ENCODE data around the gene VMP1. TPM values are rescaled to one million over a fixed set of nuclear protein-coding genes. Genes with fewer than 3 reads are reported as not detected.
A peak's percentile ranks its signal among the peaks of the same experiment; 100 is the strongest.

Gene VMP1
- total and polyA plus RNA-seq, 2 of the 13 experiments (the other 11 are each of a cell fraction or from before 2014, with no cell fraction given): 186 to 271 TPM

DNA sequence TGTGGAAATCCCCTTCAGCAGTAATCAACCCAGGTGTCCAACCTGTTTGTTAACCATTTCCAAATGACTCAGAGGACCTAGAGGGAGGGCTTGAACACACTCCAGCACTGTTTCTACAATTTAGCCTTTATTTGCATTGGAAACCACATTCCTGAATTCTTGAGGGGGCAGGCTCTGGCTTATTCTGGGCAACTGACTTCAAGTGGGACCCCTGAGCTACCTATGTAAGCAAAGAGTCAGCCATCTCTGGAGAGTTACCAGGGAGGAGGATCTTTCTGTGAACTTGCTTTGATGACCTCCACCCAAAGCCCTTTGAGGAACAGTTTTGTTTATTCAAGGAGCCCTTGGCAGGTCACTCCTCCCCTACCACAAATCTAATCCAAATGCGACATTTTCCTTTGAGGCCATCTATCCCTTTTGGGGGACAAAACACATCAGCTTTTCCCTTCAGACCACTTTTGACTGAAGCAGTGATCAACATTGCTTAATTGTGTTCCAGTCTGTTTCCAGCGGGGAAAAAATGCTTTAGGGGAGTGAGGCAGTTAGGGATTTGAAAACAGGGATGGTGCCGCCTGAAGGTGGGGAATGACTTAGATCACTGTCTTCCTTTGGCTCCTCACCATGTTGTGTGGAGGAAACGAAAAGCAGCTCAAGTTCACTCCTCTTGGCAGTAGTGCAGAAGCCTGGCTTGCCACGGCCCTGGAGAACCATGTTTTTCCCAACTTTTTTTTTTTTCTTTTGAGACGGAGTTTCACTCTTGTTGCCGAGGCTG, 139.1 kb downstream of the VMP1 start (continued):
- TF ChIP-seq, protein P1, sequence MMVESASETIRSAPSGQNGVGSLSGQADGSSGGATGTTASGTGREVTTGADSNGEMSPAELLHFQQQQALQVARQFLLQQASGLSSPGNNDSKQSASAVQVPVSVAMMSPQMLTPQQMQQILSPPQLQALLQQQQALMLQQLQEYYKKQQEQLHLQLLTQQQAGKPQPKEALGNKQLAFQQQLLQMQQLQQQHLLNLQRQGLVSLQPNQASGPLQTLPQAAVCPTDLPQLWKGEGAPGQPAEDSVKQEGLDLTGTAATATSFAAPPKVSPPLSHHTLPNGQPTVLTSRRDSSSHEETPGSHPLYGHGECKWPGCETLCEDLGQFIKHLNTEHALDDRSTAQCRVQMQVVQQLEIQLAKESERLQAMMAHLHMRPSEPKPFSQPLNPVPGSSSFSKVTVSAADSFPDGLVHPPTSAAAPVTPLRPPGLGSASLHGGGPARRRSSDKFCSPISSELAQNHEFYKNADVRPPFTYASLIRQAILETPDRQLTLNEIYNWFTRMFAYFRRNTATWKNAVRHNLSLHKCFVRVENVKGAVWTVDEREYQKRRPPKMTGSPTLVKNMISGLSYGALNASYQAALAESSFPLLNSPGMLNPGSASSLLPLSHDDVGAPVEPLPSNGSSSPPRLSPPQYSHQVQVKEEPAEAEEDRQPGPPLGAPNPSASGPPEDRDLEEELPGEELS (CRISPR knock-in tag; IDR thresholded peaks at IDR 0.05): peak; percentile 85
- no peak for TF ChIP-seq ZNF768 (CRISPR knock-in tag; IDR thresholded peaks at IDR 0.05)
- 0 out of 2 replicates have a peak, but pooled peaks have one; percentile 30 for TF ChIP-seq NFKBIZ (CRISPR knock-in tag; IDR thresholded peaks at IDR 0.05)
- no peak for TF ChIP-seq ZFP82 (CRISPR knock-in tag; IDR thresholded peaks at IDR 0.05; ENCODE audit: borderline replicate concordance)
- TF ChIP-seq GFI1 (CRISPR knock-in tag; IDR thresholded peaks at IDR 0.05; ENCODE audit: borderline replicate concordance): peak; percentile 67
- no peak for TF ChIP-seq ADNP (CRISPR knock-in tag; IDR thresholded peaks at IDR 0.05)
- no peak for TF ChIP-seq GTF2F1 (IDR thresholded peaks at IDR 0.05; ENCODE audit: low read length)
- TF ChIP-seq YEATS4 (CRISPR knock-in tag; IDR thresholded peaks at IDR 0.05; ENCODE audit: borderline replicate concordance): peak; percentile 73
- TF ChIP-seq, protein P2, sequence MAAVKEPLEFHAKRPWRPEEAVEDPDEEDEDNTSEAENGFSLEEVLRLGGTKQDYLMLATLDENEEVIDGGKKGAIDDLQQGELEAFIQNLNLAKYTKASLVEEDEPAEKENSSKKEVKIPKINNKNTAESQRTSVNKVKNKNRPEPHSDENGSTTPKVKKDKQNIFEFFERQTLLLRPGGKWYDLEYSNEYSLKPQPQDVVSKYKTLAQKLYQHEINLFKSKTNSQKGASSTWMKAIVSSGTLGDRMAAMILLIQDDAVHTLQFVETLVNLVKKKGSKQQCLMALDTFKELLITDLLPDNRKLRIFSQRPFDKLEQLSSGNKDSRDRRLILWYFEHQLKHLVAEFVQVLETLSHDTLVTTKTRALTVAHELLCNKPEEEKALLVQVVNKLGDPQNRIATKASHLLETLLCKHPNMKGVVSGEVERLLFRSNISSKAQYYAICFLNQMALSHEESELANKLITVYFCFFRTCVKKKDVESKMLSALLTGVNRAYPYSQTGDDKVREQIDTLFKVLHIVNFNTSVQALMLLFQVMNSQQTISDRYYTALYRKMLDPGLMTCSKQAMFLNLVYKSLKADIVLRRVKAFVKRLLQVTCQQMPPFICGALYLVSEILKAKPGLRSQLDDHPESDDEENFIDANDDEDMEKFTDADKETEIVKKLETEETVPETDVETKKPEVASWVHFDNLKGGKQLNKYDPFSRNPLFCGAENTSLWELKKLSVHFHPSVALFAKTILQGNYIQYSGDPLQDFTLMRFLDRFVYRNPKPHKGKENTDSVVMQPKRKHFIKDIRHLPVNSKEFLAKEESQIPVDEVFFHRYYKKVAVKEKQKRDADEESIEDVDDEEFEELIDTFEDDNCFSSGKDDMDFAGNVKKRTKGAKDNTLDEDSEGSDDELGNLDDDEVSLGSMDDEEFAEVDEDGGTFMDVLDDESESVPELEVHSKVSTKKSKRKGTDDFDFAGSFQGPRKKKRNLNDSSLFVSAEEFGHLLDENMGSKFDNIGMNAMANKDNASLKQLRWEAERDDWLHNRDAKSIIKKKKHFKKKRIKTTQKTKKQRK (IDR thresholded peaks at IDR 0.05; ENCODE audit: low read length): no peak
- TF ChIP-seq, protein P3, sequence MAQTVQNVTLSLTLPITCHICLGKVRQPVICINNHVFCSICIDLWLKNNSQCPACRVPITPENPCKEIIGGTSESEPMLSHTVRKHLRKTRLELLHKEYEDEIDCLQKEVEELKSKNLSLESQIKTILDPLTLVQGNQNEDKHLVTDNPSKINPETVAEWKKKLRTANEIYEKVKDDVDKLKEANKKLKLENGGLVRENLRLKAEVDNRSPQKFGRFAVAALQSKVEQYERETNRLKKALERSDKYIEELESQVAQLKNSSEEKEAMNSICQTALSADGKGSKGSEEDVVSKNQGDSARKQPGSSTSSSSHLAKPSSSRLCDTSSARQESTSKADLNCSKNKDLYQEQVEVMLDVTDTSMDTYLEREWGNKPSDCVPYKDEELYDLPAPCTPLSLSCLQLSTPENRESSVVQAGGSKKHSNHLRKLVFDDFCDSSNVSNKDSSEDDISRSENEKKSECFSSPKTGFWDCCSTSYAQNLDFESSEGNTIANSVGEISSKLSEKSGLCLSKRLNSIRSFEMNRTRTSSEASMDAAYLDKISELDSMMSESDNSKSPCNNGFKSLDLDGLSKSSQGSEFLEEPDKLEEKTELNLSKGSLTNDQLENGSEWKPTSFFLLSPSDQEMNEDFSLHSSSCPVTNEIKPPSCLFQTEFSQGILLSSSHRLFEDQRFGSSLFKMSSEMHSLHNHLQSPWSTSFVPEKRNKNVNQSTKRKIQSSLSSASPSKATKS (CRISPR knock-in tag; IDR thresholded peaks at IDR 0.05): no peak
- TF ChIP-seq POLR2A (IDR thresholded peaks at IDR 0.05; ENCODE audit: insufficient read depth in 1 of 2, low read depth in 2 of 2, low read length in 2 of 2): peak in 1 of 2 experiments; percentile 73; a peak in 3 of 4 replicates
- TF ChIP-seq ZBTB38 (CRISPR knock-in tag; IDR thresholded peaks at IDR 0.05): no peak
- no peak for TF ChIP-seq RARG (CRISPR knock-in tag; IDR thresholded peaks at IDR 0.05; ENCODE audit: low read depth)
- TF ChIP-seq, protein P4, sequence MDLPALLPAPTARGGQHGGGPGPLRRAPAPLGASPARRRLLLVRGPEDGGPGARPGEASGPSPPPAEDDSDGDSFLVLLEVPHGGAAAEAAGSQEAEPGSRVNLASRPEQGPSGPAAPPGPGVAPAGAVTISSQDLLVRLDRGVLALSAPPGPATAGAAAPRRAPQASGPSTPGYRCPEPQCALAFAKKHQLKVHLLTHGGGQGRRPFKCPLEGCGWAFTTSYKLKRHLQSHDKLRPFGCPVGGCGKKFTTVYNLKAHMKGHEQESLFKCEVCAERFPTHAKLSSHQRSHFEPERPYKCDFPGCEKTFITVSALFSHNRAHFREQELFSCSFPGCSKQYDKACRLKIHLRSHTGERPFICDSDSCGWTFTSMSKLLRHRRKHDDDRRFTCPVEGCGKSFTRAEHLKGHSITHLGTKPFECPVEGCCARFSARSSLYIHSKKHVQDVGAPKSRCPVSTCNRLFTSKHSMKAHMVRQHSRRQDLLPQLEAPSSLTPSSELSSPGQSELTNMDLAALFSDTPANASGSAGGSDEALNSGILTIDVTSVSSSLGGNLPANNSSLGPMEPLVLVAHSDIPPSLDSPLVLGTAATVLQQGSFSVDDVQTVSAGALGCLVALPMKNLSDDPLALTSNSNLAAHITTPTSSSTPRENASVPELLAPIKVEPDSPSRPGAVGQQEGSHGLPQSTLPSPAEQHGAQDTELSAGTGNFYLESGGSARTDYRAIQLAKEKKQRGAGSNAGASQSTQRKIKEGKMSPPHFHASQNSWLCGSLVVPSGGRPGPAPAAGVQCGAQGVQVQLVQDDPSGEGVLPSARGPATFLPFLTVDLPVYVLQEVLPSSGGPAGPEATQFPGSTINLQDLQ (CRISPR knock-in tag; IDR thresholded peaks at IDR 0.05): peak; percentile 88
- TF ChIP-seq PHB2 (IDR thresholded peaks at IDR 0.05; ENCODE audit: partially characterized antibody): no peak
- TF ChIP-seq ONECUT2 (CRISPR knock-in tag; IDR thresholded peaks at IDR 0.05): peak; percentile 50; the same call in 1 of the 2 replicates
- TF ChIP-seq ARID2 (CRISPR knock-in tag; IDR thresholded peaks at IDR 0.05; ENCODE audit: borderline replicate concordance): peak; percentile 95
- TF ChIP-seq ZFP62 (CRISPR knock-in tag; IDR thresholded peaks at IDR 0.05): no peak
- no peak for TF ChIP-seq RFX1 (IDR thresholded peaks at IDR 0.05)
- no peak for TF ChIP-seq ZNF3 (CRISPR knock-in tag; IDR thresholded peaks at IDR 0.05)
